ENCODE data around the gene CRIM1.

GRCh38 chr2:36469106-36469477 lies 113.5 kb downstream of the CRIM1 start:
- no peak for TF ChIP-seq CTCF (conservative IDR thresholded peaks at IDR 0.05)
- TF ChIP-seq EZH2 (IDR thresholded peaks at IDR 0.05; ENCODE audit: low read depth), result no peak

All from PC-9 (cell line).